NCI-H2196 treated with DMSO at 0.1 percent for 48 hours (cell line): Measurements from ENCODE around the gene IQSEC2.

Experiments
- DNase-seq: peaks from one replicate; lab custom pipeline; 2025; ENCODE audit not compliant: unreplicated experiment; lab: John Stamatoyannopoulos, UW

IQSEC2 gene

GRCh38 chrX:53249408-53250042 is 31.9 kb downstream of the IQSEC2 start:
- DNase-seq, result no peak

GRCh38 chrX:53247928-53248327 is 33.5 kb downstream of the IQSEC2 start:
- DNase-seq, result no peak

GRCh38 chrX:53246231-53246630 is 35.2 kb downstream of the IQSEC2 start:
- DNase-seq, result no peak

- DNase-seq, result no peak
Measured at GRCh38 chrX:53244610-53245009, 36.8 kb downstream of the IQSEC2 start.

GRCh38 chrX:53242310-53242709 is 39.1 kb downstream of the IQSEC2 start:
- no peak for DNase-seq

GRCh38 chrX:53241558-53241957 is 39.8 kb downstream of the IQSEC2 start:
- no peak for DNase-seq

- no peak for DNase-seq
Measured at GRCh38 chrX:53239474-53239873, 41.9 kb downstream of the IQSEC2 start.

- no peak for DNase-seq
Measured at GRCh38 chrX:53237056-53237455, 44.3 kb downstream of the IQSEC2 start.

- no peak for DNase-seq
Measured at GRCh38 chrX:53236025-53236679, 45.2 kb downstream of the IQSEC2 start.

- DNase-seq, result no peak
Measured at GRCh38 chrX:53235566-53235965, 45.8 kb downstream of the IQSEC2 start.

- DNase-seq, result no peak
Measured at GRCh38 chrX:53234484-53234883, 46.9 kb downstream of the IQSEC2 start.

GRCh38 chrX:53233536-53233935 is 47.8 kb downstream of the IQSEC2 start:
- DNase-seq, result no peak

GRCh38 chrX:53230116-53230515 is 51.3 kb downstream of the IQSEC2 start:
- DNase-seq, result no peak

- no peak for DNase-seq
Measured at GRCh38 chrX:53227224-53227765, 54.1 kb downstream of the IQSEC2 start.

GRCh38 chrX:53224860-53225797 is 56.3 kb downstream of the IQSEC2 start, which contains the start of gene KDM5C:
Gene KDM5C (minus strand): TSS chrX:53225207. CDS start chrX:53224889, 318 bp downstream.
- peak; percentile 61 for DNase-seq

GRCh38 chrX:53223955-53224859 is 57.2 kb downstream of the IQSEC2 start:
- DNase-seq, result no peak

- no peak for DNase-seq
Measured at GRCh38 chrX:53223068-53223693, 58.2 kb downstream of the IQSEC2 start.
